Neural cell (in vitro differentiated cells): Measurements from ENCODE around the gene ATP2B2.

ENCODE experiments used
- CTCF ChIP-seq: fragments of 450-650 bp; IDR thresholded peaks from 2 replicates; pipeline ENCODE4 v1.5.1; 2014; ENCODE audit warnings: antibody characterized with exemption, mild to moderate bottlenecking, moderate library complexity; ENCODE audit not compliant: poor library complexity, severe bottlenecking
- EP300 ChIP-seq: fragments of 450-650 bp; conservative IDR thresholded peaks from 2 replicates; pipeline ENCODE4 v1.6.1; 2014; ENCODE audit warnings: antibody characterized with exemption, mild to moderate bottlenecking, moderate library complexity; ENCODE audit not compliant: poor library complexity, severe bottlenecking
- EZH2 ChIP-seq: fragments of 200-600, 300-800 bp; shearing (Covaris generic), sonication (generic); IDR thresholded peaks from 2 replicates; pipeline ENCODE4 v1.6.1; 2014; ENCODE audit warnings: antibody characterized with exemption, low read length, borderline replicate concordance, mild to moderate bottlenecking; ENCODE audit not compliant: insufficient read depth, poor library complexity, severe bottlenecking
- MXI1 ChIP-seq: fragments of 450-650 bp; conservative IDR thresholded peaks from 2 replicates; pipeline ENCODE4 v1.6.1; 2014; ENCODE audit warnings: antibody characterized with exemption, mild to moderate bottlenecking; ENCODE audit not compliant: poor library complexity, severe bottlenecking
- POLR2AphosphoS5 ChIP-seq: IDR thresholded peaks from 2 replicates; pipeline ENCODE4 v1.6.1; 2012
- RAD21 ChIP-seq: fragments of 450-650 bp; conservative IDR thresholded peaks from 2 replicates; pipeline ENCODE4 v1.6.1; 2014; ENCODE audit warnings: antibody characterized with exemption, mild to moderate bottlenecking, moderate library complexity
- SMC3 ChIP-seq: fragments of 450-650 bp; conservative IDR thresholded peaks from 2 replicates; pipeline ENCODE4 v1.6.1; 2014; ENCODE audit warnings: antibody characterized with exemption, mild to moderate bottlenecking, moderate library complexity; ENCODE audit not compliant: poor library complexity
- TAF1 ChIP-seq: IDR thresholded peaks from 2 replicates; pipeline ENCODE4 v1.6.1; 2012; ENCODE audit warnings: low read depth
- TF ChIP-seq, protein P1 (sequence below): IDR thresholded peaks from 2 replicates; pipeline ENCODE4 v1.6.1; 2012; ENCODE audit warnings: borderline replicate concordance

DNA sequence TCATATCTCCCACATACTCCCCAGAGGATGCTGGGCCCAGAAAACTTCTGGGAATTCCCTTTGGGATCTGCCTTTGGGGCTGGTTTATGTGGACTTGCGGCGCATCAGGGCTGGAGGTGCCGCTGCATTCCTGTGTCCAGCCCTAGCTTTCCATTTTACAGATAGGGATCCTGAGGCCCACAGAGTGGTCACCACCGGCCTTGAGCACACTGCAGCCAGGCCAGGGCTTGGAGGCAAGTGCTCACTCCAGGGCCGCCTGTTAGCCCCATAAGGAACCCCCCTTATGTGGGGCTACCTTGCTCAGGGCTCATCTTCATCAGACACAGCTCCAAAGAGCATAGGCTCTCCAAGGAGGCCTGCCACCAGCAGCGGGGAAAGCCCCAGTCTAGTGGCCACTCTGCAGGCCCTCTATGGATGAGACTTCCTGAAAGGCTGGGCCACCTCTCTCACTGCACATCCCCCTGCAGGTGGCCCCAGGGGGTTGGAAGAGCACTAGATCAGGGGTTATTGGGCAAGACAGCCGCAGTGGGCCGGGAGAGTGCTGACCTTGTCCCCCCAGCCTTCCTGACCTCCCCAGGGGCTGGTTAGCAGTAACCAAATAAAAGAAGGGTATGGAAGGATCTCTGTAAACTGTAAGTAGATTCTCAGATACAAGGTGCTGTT is 9.2 kb upstream of the ATP2B2 start:
- TF ChIP-seq CTCF (no peak), SMC3 (no peak), POLR2AphosphoS5 (no peak), TAF1 (no peak), EP300 (no peak), EZH2 (no peak), RAD21 (no peak), MXI1 (no peak)
- TF ChIP-seq, protein P1, sequence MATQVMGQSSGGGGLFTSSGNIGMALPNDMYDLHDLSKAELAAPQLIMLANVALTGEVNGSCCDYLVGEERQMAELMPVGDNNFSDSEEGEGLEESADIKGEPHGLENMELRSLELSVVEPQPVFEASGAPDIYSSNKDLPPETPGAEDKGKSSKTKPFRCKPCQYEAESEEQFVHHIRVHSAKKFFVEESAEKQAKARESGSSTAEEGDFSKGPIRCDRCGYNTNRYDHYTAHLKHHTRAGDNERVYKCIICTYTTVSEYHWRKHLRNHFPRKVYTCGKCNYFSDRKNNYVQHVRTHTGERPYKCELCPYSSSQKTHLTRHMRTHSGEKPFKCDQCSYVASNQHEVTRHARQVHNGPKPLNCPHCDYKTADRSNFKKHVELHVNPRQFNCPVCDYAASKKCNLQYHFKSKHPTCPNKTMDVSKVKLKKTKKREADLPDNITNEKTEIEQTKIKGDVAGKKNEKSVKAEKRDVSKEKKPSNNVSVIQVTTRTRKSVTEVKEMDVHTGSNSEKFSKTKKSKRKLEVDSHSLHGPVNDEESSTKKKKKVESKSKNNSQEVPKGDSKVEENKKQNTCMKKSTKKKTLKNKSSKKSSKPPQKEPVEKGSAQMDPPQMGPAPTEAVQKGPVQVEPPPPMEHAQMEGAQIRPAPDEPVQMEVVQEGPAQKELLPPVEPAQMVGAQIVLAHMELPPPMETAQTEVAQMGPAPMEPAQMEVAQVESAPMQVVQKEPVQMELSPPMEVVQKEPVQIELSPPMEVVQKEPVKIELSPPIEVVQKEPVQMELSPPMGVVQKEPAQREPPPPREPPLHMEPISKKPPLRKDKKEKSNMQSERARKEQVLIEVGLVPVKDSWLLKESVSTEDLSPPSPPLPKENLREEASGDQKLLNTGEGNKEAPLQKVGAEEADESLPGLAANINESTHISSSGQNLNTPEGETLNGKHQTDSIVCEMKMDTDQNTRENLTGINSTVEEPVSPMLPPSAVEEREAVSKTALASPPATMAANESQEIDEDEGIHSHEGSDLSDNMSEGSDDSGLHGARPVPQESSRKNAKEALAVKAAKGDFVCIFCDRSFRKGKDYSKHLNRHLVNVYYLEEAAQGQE: no peak
